ENCODE measurements around the gene ANO8. TPM values are rescaled to one million over a fixed set of nuclear protein-coding genes. Genes with fewer than 3 reads are reported as not detected.

The ANO8 gene
- total RNA-seq, 2 donors from 2014 or later, result 7.0 to 16.5 TPM

- H3K4me3 ChIP-seq, result peak within 1 kb of the TSS; percentile 66 to 77
- H3K9me3 ChIP-seq, result no peaks in the 10 kb centered on the region
- intact Hi-C loops (cut with DNase I), result no loop called here
- ATAC-seq (peak; percentile 93), DNase-seq (peak; percentile 97 to 99 (median 98))
- peak in 1 of 7 experiments; percentile 16 for TF ChIP-seq CTCF (IDR thresholded peaks at IDR 0.05)
- TF ChIP-seq POLR2A (IDR thresholded peaks at IDR 0.05), result peak in 2 of 3 donors; percentile 53 to 57
- H3K4me1 ChIP-seq, result peaks cover 34% of the 10 kb centered on the region
- H3K27me3 ChIP-seq, result no peaks in the 10 kb centered on the region
- H3K27ac ChIP-seq, result peak within 1 kb of the TSS; percentile 79 to 92 (median 88)
- H3K36me3 ChIP-seq (replicated peaks in 1 of 2; ENCODE audit: insufficient read depth in 1 of 2, low read depth in 2 of 2), result no peaks in the 10 kb centered on the region
- 0 to 1% methylated on average over 37 to 40 of the region's 41 CpGs for WGBS, 2 donors
These were observed 2.4 kb upstream of the ANO8 start, which contains the start of gene GTPBP3 for GRCh38 chr19:17336872-17337674. GTPBP3 (plus strand) TSS chr19:17337553; CDS start chr19:17337612, 59 bp downstream.

- no peak for DNase-seq
- no peaks in the 10 kb centered on the region for H3K9me3 ChIP-seq
- H3K27me3 ChIP-seq, result no peaks in the 10 kb centered on the region
- no peak for ATAC-seq
- H3K4me3 ChIP-seq, result no peak overlapping the region
- TF ChIP-seq CTCF (IDR thresholded peaks at IDR 0.05) (no peak), POLR2A (IDR thresholded peaks at IDR 0.05) (no peak)
- 60 to 65% methylated on average over 10 of the region's 10 CpGs for WGBS, 2 donors
- H3K36me3 ChIP-seq (replicated peaks in 1 of 2; ENCODE audit: insufficient read depth in 1 of 2, low read depth in 2 of 2), result no peaks in the 10 kb centered on the region
- H3K27ac ChIP-seq, result no peak overlapping the region
- intact Hi-C loops (cut with DNase I), result no loop called here
- H3K4me1 ChIP-seq, result peaks cover 34% of the 10 kb centered on the region
These were observed 920 bp upstream of the ANO8 start for GRCh38 chr19:17335575-17335974.

- no peaks in the 10 kb centered on the region for H3K36me3 ChIP-seq (replicated peaks in 1 of 2; ENCODE audit: insufficient read depth in 1 of 2, low read depth in 2 of 2)
- ATAC-seq (no peak), DNase-seq (peak in 3 of 4 donors; percentile 32 to 55 (median 45))
- TF ChIP-seq POLR2A (IDR thresholded peaks at IDR 0.05) (no peak), CTCF (IDR thresholded peaks at IDR 0.05) (no peak)
- H3K27ac ChIP-seq, result peak overlapping the region in 3 of 4 donors; percentile 37 to 63 (median 39)
- 38 to 50% methylated on average over 17 to 52 of the region's 52 CpGs for WGBS, 2 donors
- no peaks in the 10 kb centered on the region for H3K27me3 ChIP-seq
- intact Hi-C loops (cut with DNase I), result no loop called here
- peak overlapping the region; percentile 36 to 51 for H3K4me3 ChIP-seq
- no peaks in the 10 kb centered on the region for H3K9me3 ChIP-seq
- H3K4me1 ChIP-seq, result peaks cover 41% of the 10 kb centered on the region
These were observed 843 bp downstream of the ANO8 start for GRCh38 chr19:17333611-17334413.

- peak in 2 of 4 donors; percentile 27 to 46 for DNase-seq
- Histone ChIP-seq H3K9me3 (no peaks in the 10 kb centered on the region), H3K4me1 (peaks cover 41% of the 10 kb centered on the region), H3K4me3 (no peak overlapping the region), H3K27ac (no peak overlapping the region), H3K27me3 (no peaks in the 10 kb centered on the region), H3K36me3 (replicated peaks in 1 of 2; ENCODE audit: insufficient read depth in 1 of 2, low read depth in 2 of 2) (no peaks in the 10 kb centered on the region)
- TF ChIP-seq CTCF (IDR thresholded peaks at IDR 0.05), result no peak
- WGBS, 2 donors, result 93 to 94% methylated on average over 35 to 38 of the region's 45 CpGs
- intact Hi-C loops (cut with DNase I), result no loop called here
- no peak for ATAC-seq
These were observed 1.7 kb downstream of the ANO8 start for GRCh38 chr19:17332677-17333581.

All from body of pancreas (tissue), 4 donors.